H1 (cell line): ENCODE measurements around the gene FBH1. TPM values are rescaled to one million over a fixed set of nuclear protein-coding genes. Genes with fewer than 3 reads are reported as not detected.

Experiments used
- BACH1 ChIP-seq: IDR thresholded peaks from 2 replicates; pipeline ENCODE4 v1.6.1; 2012; ENCODE audit warnings: low read length, improper control_type of control experiment
- CBX8 ChIP-seq: fragments of 300-800, 300-1000 bp; sonication (generic); IDR thresholded peaks from 2 replicates; pipeline ENCODE4 v1.7.1; 2016; ENCODE audit warnings: low read depth, low read length, borderline replicate concordance
- CHD1 ChIP-seq: IDR thresholded peaks from 2 replicates; pipeline ENCODE4 v1.6.1; 2012; ENCODE audit warnings: low read depth, low read length, improper control_type of control experiment
- CHD2 ChIP-seq: IDR thresholded peaks from 2 replicates; pipeline ENCODE4 v1.6.1; 2012; ENCODE audit warnings: low read length, improper control_type of control experiment
- CREB1 ChIP-seq: IDR thresholded peaks from 2 replicates; pipeline ENCODE4 v1.6.1; 2012; ENCODE audit warnings: inconsistent platforms
- EGR1 ChIP-seq: IDR thresholded peaks from 2 replicates; pipeline ENCODE4 v1.6.1; 2011; ENCODE audit warnings: low read depth, low read length, borderline replicate concordance
- RAD21 ChIP-seq, 2 experiments: IDR thresholded peaks in 1 of 2; conservative IDR thresholded peaks in 1 of 2; 2 replicates each; pipeline ENCODE4 v1.6.1; 2011; ENCODE audit warnings: low read depth in 2 of 2, low read length in 2 of 2, improper control_type of control experiment in 1 of 2, inconsistent platforms in 1 of 2, mild to moderate bottlenecking in 1 of 2, moderate library complexity in 1 of 2
- TBP ChIP-seq: IDR thresholded peaks from 2 replicates; pipeline ENCODE4 v1.6.1; 2011; ENCODE audit warnings: low read depth, low read length, improper control_type of control experiment
- TCF12 ChIP-seq: IDR thresholded peaks from 2 replicates; pipeline ENCODE4 v1.6.1; 2011; ENCODE audit warnings: low read depth, mild to moderate bottlenecking, low read length
- polyA plus RNA-seq, 7 experiments: library from polyadenylated mRNA; depleted of rRNA in 3 of 7; stranded (reverse) in 5 of 7; unstranded in 2 of 7; fragments of >200 nt in 5 of 7; fragments of 200-250 nt in 2 of 7; gene quantifications; 1 replicate in 5 of 7; 2 replicates in 1 of 7; 4 replicates in 1 of 7; pipeline versions ENCODE4 v1.2.1 to v1.2.3, GENCODE V29; 2011 to 2013; ENCODE audit warnings: missing spikeins in 2 of 7, mixed read lengths in 2 of 7
- total RNA-seq: library from RNA; stranded (reverse); fragmentation: NEBNext Ultra II Directional; extraction: Animal tissue kit (Norgen Biotek cat#: 25700); gene quantifications from 2 replicates; pipeline ENCODE4 v1.2.1, GENCODE V29; 2021
- TF ChIP-seq, protein P1 (sequence below): IDR thresholded peaks from 2 replicates; pipeline ENCODE4 v1.6.1; 2011; ENCODE audit warnings: low read length, improper control_type of control experiment

FBH1 gene
- total and polyA plus RNA-seq, 2 of the 8 experiments (the other 6 are each of a cell fraction or from before 2014, with no cell fraction given) = 31.1 to 51.8 TPM

DNA sequence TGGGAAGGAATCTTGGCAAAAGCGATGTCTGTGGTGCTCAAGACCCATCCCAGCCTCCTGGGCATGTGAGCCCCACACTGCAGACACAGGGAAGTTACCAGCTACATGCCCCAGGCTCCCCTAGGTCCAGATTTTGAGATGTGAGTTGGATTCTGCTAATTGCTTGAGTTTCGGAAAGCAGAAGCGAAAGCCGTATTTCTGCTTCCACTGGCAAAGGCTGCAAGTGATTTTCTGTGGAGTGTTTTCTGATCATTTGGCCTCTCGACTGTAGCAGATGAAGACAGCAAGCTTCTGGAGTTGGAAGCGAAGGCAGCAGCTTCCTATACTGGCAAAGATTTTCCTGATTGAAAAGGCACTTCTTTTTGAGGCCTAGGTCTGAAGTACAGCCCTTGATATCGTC lies 30.0 kb upstream of the FBH1 start (continued):
- no peak for TF ChIP-seq RAD21 (IDR thresholded peaks at IDR 0.05 in 1 of 2, conservative IDR thresholded peaks at IDR 0.05 in 1 of 2; ENCODE audit: low read depth in 2 of 2, low read length in 2 of 2)
- TF ChIP-seq TCF12 = no peak
- TF ChIP-seq CHD2 = no peak
- TF ChIP-seq CHD1 = no peak
- TF ChIP-seq, protein P1, sequence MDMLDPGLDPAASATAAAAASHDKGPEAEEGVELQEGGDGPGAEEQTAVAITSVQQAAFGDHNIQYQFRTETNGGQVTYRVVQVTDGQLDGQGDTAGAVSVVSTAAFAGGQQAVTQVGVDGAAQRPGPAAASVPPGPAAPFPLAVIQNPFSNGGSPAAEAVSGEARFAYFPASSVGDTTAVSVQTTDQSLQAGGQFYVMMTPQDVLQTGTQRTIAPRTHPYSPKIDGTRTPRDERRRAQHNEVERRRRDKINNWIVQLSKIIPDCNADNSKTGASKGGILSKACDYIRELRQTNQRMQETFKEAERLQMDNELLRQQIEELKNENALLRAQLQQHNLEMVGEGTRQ = no peak
- TF ChIP-seq TBP = no peak
- no peak for TF ChIP-seq CREB1
- TF ChIP-seq EGR1 = no peak
- no peak for TF ChIP-seq CBX8
- TF ChIP-seq BACH1 = no peak
